Fibroblast of mammary gland (primary cell): ENCODE data around the gene GMDS.

Source experiments
- DNase-seq: peaks from one replicate; pipeline ENCODE4 v3.0.0-alpha.2; 2010; ENCODE audit warnings: low read depth
- H3K4me3 ChIP-seq: 2 replicates; pipeline ENCODE4 v1.5.1; 2011; ENCODE audit warnings: low read depth, mild to moderate bottlenecking, low read length, moderate library complexity; ENCODE audit not compliant: control insufficient read depth
- CTCF ChIP-seq: conservative IDR thresholded peaks from 2 replicates; pipeline ENCODE4 v1.5.1; 2011; ENCODE audit warnings: low read depth, low read length, inconsistent platforms; ENCODE audit not compliant: control insufficient read depth, insufficient read depth

GMDS gene

GRCh38 chr6:2033544-2033943 is 211.9 kb downstream of the GMDS start:
- no peak overlapping the region for H3K4me3 ChIP-seq
- TF ChIP-seq CTCF = no peak
- no peak for DNase-seq

DNA sequence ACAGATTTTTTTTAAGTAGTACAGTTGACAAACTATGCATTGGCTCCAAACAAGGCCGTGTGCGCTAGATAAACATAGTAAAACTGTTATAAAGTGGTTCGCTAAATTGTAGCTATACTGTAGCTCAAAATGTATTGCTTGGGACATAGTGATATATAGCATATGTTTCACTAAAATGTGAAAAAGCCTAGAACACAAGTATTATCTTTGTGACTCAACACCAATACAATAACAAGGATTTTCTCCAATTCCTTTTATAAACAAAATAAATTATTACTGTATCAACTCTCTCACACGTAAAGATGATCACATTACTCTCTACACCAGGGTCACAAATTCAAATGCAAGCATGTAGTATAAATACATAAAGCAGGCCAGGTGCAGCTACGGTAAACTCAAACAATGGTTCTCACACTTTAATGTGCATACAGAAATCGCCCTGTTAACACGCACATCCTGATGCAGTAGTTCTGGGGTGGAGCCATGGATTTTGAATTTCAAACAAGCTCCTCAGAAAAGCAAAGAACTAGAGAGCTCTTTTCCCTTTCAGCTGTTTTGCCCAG is 214.6 kb downstream of the GMDS start:
- TF ChIP-seq CTCF = no peak
- no peak for DNase-seq
- no peak overlapping the region for H3K4me3 ChIP-seq

- no peak overlapping the region for H3K4me3 ChIP-seq
- no peak for DNase-seq
- no peak for TF ChIP-seq CTCF
Observed at GRCh38 chr6:2029952-2030351, 215.5 kb downstream of the GMDS start.

- TF ChIP-seq CTCF = no peak
- DNase-seq = no peak
- no peak overlapping the region for H3K4me3 ChIP-seq
Observed at GRCh38 chr6:2029130-2029794, 216.1 kb downstream of the GMDS start.

DNA sequence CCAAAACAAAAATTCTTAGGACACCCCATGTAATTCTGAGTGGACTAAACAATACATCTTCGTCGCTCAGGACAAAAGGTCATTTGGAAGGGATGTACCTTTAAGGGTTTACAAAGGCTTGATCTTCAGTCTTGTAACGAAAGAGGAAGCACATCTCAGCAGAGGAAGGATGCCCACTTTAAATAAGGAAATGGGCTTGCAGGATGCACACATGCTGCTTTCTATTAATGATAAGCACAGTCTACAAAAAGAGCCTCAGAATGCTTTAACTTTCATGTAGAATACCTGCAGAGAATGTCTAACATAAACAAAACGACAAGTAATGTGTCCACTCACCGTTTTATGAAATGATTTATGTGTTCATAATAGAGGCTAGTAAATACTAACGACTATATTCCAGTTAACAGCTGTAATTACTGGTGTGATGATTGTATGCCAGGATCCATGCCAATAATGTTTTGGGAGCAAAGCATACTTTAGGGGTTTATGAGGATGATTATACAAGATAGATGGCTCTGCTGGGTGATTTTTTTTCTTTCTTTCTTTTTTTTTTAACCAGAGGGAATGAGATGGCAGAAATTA is 216.9 kb downstream of the GMDS start:
- DNase-seq = no peak
- no peak overlapping the region for H3K4me3 ChIP-seq
- TF ChIP-seq CTCF = no peak

DNA sequence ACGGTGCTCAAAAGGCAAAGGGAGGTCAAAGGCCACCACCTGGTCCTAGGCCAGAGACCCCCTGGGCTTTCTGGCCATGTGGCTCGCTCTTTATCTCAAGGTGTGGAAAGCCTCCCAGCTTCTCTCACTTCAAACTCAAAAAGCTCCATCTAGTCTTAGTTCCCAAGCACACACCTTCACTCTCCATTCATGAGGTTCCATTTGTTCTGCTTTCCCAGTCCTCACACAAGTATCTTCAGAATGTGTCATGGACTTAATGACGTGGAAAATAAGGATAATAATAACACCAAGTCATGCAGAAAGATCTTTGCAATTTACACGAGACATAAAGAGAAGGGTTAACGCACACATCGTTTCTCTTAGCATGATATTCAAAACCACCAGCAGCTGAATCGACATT is 219.3 kb downstream of the GMDS start:
- DNase-seq = no peak
- TF ChIP-seq CTCF = no peak
- no peak overlapping the region for H3K4me3 ChIP-seq
